Endothelial cell (in vitro differentiated cells): ENCODE results near the gene TAF6. TPM values are rescaled to one million over a fixed set of nuclear protein-coding genes. Genes with fewer than 3 reads are reported as not detected.

Experiments used
- DNase-seq: peaks from one replicate; pipeline ENCODE4 v3.0.0; 2021; ENCODE audit warnings: low spot score
- H3K27ac Mint-ChIP-seq: one replicate; pipeline ENCODE4 v1.8.0; 2021; ENCODE audit warnings: mixed read lengths, inconsistent platforms; ENCODE audit not compliant: unreplicated experiment
- H3K27me3 Mint-ChIP-seq: one replicate; pipeline ENCODE4 v1.8.0; 2021; ENCODE audit warnings: mild to moderate bottlenecking, moderate library complexity, mixed read lengths, inconsistent platforms; ENCODE audit not compliant: unreplicated experiment
- H3K36me3 Mint-ChIP-seq: one replicate; pipeline ENCODE4 v1.8.0; 2021; ENCODE audit warnings: mild to moderate bottlenecking, low read depth, mixed read lengths, inconsistent platforms; ENCODE audit not compliant: unreplicated experiment
- H3K4me1 Mint-ChIP-seq: one replicate; pipeline ENCODE4 v1.8.0; 2021; ENCODE audit warnings: mild to moderate bottlenecking, mixed read lengths, inconsistent platforms; ENCODE audit not compliant: unreplicated experiment
- H3K4me3 Mint-ChIP-seq: one replicate; pipeline ENCODE4 v1.8.0; 2021; ENCODE audit warnings: mild to moderate bottlenecking, mixed read lengths, inconsistent platforms; ENCODE audit not compliant: unreplicated experiment
- H3K9me3 Mint-ChIP-seq: one replicate; pipeline ENCODE4 v1.8.0; 2021; ENCODE audit warnings: mixed read lengths, inconsistent platforms; ENCODE audit not compliant: unreplicated experiment
- total RNA-seq: library from RNA; stranded (reverse); fragmentation: NEBNext Ultra II Directional; extraction: Animal tissue kit (Norgen Biotek cat#: 25700); gene quantifications from one replicate; pipeline ENCODE4 v1.2.1, GENCODE V29; 2021; ENCODE audit not compliant: unreplicated experiment
- TF ChIP-seq, protein P1 (sequence below): fragments of 200-600 bp; sonication (generic); IDR thresholded peaks from one replicate; pipeline ENCODE4 v1.5.0; 2021; ENCODE audit warnings: antibody characterized with exemption; ENCODE audit not compliant: unreplicated experiment

Gene TAF6
- total RNA-seq, 1 donor from 2014 or later: 71.8 TPM

GRCh38 chr7:100126239-100126930 lies 7.2 kb upstream of the TAF6 start:
- DNase-seq: no peak
- no peaks in the 10 kb centered on the region for H3K9me3 Mint-ChIP-seq
- peaks cover 19% of the 10 kb centered on the region for H3K4me1 Mint-ChIP-seq
- H3K27me3 Mint-ChIP-seq: peaks cover 6% of the 10 kb centered on the region
- TF ChIP-seq, protein P1, sequence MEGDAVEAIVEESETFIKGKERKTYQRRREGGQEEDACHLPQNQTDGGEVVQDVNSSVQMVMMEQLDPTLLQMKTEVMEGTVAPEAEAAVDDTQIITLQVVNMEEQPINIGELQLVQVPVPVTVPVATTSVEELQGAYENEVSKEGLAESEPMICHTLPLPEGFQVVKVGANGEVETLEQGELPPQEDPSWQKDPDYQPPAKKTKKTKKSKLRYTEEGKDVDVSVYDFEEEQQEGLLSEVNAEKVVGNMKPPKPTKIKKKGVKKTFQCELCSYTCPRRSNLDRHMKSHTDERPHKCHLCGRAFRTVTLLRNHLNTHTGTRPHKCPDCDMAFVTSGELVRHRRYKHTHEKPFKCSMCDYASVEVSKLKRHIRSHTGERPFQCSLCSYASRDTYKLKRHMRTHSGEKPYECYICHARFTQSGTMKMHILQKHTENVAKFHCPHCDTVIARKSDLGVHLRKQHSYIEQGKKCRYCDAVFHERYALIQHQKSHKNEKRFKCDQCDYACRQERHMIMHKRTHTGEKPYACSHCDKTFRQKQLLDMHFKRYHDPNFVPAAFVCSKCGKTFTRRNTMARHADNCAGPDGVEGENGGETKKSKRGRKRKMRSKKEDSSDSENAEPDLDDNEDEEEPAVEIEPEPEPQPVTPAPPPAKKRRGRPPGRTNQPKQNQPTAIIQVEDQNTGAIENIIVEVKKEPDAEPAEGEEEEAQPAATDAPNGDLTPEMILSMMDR: no peak
- H3K4me3 Mint-ChIP-seq: peak overlapping the region; percentile 99
- peak overlapping the region; percentile 97 for H3K27ac Mint-ChIP-seq
- H3K36me3 Mint-ChIP-seq: peaks cover 8% of the 10 kb centered on the region

- H3K36me3 Mint-ChIP-seq: peaks cover 8% of the 10 kb centered on the region
Observed at GRCh38 chr7:100124301-100125230, 5.4 kb upstream of the TAF6 start.

DNA sequence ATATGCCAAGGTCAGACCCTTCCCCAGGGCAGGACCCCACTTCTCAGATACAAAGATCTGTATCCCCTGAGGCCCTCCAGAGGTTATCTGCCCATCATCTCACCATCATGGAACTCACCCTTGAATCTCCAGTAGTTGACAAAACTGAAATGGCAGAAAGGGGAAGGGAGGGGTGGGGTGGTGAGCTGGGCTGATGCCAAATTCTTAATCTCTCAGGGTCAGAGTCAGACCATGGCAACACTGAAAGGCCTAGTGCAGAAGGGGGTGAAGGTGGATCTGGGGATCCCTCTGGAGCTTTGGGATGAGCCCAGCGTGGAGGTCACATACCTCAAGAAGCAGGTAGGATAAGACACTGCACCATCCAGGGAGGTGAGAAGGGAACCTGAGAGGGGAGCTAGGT lies 3.4 kb upstream of the TAF6 start:
- H3K27me3 Mint-ChIP-seq: peaks cover 6% of the 10 kb centered on the region
- no peaks in the 10 kb centered on the region for H3K9me3 Mint-ChIP-seq
- no peak overlapping the region for H3K27ac Mint-ChIP-seq
- TF ChIP-seq, protein P1: no peak
- no peak for DNase-seq
- H3K36me3 Mint-ChIP-seq: peaks cover 8% of the 10 kb centered on the region
- no peak overlapping the region for H3K4me3 Mint-ChIP-seq
- H3K4me1 Mint-ChIP-seq: peaks cover 39% of the 10 kb centered on the region

More at GRCh38 chr7:100124301-100125230, 5.4 kb upstream of the TAF6 start:
- peaks cover 6% of the 10 kb centered on the region for H3K27me3 Mint-ChIP-seq
- H3K4me3 Mint-ChIP-seq: no peak overlapping the region
- peak overlapping the region; percentile 9 for H3K27ac Mint-ChIP-seq
- peaks cover 30% of the 10 kb centered on the region for H3K4me1 Mint-ChIP-seq
- H3K9me3 Mint-ChIP-seq: no peaks in the 10 kb centered on the region
- TF ChIP-seq, protein P1: no peak
- no peak for DNase-seq

DNA sequence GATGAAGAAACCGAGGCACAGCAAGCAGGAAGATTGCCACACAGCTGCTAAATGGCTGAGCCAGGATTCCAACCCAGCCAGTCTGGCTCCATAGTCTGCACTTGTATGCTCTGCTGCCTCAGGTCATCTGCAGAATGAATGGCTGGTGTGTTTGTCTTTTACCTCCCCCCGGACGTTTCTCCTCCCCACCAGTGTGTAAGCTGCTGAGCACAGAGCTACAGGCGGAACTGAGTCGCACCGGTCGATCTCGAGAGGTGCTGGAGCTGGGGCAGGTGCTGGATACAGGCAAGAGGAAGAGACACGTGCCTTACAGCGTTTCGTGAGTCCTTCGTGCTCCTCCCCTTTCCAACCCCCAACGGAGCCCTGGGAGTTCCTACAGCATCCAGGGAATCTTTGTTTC lies 2.9 kb upstream of the TAF6 start:
- Mint-ChIP-seq H3K4me3 (no peak overlapping the region), H3K36me3 (peaks cover 8% of the 10 kb centered on the region), H3K27me3 (peaks cover 6% of the 10 kb centered on the region), H3K9me3 (no peaks in the 10 kb centered on the region), H3K27ac (no peak overlapping the region), H3K4me1 (peaks cover 39% of the 10 kb centered on the region)
- DNase-seq: no peak
- TF ChIP-seq, protein P1: no peak

- Mint-ChIP-seq H3K27ac (peak overlapping the region; percentile 96), H3K36me3 (peaks cover 13% of the 10 kb centered on the region), H3K27me3 (peaks cover 9% of the 10 kb centered on the region), H3K4me3 (peak overlapping the region; percentile 99), H3K4me1 (peaks cover 31% of the 10 kb centered on the region), H3K9me3 (no peaks in the 10 kb centered on the region)
- DNase-seq: no peak
- TF ChIP-seq, protein P1: no peak
Observed at GRCh38 chr7:100120733-100121036, 1.5 kb upstream of the TAF6 start.
